Activated T-cell treated with anti-CD3 and anti-CD28 coated beads, Interleukin-2, amount 50 U/mL, for 48 hours (primary cell): ENCODE data around the gene ITGB1BP1.
"Not testable (repeated sequence)": the region's sequence is repeated elsewhere in the genome, so short reads cannot be mapped to it uniquely, and the experiment has no call there.

Experiments used
- DNase-seq, 2 experiments: peaks; one replicate each; pipeline ENCODE4 v3.0.0-alpha.2; 2020

ITGB1BP1 gene

DNA sequence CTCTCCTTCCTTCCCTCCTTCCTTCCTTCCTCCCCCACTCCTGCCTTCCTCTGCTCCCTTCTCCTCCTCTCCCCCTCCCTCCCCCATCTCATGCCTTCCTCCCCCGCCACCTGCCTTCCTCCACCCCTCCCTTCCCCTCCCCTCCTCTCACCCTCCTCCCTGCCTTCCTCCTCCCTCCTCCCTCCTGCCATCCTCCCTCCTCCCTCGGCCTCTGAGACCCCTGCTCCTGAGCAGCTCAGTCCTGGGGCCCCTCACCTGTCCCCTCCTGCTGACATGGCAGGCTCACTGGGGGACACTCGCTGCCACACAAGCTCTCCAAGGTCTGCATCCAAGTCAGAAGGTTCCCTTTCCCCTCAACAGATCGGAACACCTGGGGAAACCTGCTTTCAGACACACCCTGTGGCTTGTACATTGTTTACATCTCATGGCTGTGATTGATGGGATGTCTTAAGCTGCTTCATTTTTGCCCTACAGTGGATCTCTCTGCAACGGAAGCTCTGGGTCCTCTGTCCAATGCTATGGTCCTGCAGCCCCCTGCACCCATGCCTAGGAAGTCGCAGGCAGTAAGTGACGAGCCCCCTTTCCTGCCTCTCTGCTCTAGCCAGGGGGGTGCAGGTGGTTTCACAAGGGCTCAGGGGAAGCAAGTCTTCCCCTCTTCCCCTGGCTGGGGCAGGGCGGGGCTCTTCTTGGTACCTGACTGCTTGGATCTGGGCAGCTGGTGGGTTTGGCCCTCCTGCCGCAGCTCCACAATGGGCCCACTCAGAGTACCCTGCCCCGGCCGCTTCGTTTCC, 22.9 kb downstream of the ITGB1BP1 start:
- no peak for DNase-seq

GRCh38 chr2:9398881-9399780, 24.2 kb downstream of the ITGB1BP1 start:
- no peak for DNase-seq

- not testable (repeated sequence) for DNase-seq
Observed at GRCh38 chr2:9398251-9398650, 25.1 kb downstream of the ITGB1BP1 start.

DNA sequence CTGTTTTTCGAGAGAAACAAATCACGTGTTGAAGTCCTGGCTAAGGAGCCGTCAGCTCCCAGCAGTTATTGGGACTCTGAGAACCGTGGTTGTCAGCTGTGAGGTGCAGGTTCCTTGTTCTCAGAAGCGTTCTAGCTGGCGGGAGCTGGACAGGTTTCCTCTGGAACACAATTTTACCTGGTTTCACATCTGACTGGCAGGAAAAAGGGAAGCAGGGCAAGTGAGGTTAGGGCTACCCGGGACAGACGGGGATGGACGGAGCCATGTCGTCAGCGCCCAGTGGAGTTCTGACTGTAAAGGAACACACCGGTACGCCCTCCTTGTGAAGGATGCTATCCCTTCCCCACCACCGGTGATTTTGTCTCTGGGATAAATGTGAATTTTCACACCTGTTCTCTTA, 26.1 kb downstream of the ITGB1BP1 start:
- no peak for DNase-seq

DNA sequence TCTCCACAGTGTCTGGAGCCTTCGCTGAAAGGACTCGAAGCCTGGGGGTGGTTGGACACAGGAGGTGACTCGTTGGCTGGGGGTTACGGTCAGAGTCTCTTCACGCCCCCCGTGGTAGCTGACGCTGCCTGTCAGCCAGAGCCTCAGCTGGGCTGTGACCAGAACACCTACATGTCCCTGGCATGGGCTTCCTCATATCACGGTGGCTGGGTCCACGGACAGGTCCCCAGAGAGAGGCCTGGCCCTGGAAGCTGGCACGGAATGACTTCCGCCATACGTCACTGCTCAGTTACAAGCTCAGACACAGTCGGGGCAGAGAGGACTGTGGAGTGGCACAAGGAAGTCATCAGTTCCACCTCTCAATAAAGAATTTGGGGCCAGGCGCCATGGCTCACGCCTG, 28.5 kb downstream of the ITGB1BP1 start:
- DNase-seq = no peak

DNA sequence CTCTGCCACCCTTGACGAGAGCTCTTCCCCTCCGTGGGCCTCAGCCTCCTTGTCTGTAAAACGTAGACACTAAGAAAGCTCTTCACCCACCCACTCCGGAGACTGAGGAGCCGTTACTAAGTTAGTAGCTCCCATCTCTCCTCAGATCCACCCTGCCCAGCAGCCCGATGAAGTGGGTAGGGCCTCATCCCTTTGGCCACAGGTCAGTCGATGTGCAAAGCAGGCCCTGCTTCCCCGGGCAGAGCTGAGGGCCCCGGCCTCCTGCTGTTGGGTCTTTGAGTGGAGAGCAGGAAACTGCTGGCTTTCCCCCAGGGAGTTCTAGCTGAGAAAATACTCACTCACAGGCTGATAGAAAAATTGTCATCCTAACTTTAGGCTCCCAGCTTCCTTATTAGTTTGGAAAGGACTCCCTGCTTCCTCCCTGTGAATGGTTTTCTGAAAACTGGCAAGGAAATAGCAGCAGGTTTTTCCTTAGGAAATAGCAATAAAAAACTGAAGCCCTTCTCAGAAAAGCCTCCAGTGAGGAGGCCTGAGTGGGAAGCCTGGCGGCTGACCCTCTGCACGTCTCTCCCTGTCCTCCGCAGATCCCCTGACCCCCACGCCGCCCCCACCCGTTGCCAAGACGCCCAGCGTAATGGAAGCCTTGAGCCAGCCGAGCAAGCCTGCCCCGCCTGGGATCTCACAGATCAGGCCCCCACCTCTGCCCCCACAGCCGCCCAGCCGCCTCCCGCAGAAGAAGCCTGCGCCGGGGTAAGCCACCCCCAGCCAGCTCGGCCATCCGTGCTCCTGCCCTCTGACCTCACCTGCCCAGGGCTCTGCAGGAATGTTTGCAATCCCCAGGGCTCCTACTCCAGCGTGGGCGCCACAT, 30.2 kb downstream of the ITGB1BP1 start:
- no peak for DNase-seq

DNA sequence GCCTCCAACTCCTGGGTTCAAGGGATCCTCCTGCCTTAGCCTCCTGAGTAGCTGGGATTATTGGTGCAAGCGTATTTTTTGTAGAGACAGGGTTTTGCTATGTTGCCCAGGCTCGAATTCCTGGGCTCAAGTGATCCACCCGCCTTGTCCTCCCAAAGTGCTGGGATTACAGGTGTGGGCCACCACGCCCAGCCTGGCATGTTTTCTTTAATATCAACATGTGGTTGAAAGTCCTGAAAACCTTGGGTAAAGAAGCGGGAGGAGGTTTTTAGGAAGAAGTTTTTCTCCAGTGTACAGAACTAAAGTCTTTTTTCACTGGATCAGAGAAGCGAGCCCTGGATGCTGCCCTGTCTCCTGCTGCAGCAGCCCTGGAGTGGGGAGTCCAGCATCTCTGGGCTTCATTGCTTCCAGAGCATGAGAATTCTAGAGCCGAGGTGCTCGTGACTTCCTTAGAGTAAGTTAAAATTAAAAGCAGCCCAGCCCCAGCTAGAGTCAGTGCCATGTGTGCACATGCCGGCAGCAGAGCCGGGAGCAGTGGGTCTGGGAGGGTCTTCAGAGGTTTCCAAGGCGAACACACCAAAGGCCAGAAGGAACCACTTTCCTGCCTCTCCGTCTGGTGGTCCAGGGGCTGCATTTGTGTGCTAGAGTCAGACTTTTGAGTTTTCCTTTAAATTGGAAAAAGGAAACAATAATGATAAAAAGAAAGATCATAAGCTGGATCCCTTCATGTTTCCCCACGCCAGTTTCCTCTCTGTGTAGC, 31.2 kb downstream of the ITGB1BP1 start:
- no peak for DNase-seq

DNA sequence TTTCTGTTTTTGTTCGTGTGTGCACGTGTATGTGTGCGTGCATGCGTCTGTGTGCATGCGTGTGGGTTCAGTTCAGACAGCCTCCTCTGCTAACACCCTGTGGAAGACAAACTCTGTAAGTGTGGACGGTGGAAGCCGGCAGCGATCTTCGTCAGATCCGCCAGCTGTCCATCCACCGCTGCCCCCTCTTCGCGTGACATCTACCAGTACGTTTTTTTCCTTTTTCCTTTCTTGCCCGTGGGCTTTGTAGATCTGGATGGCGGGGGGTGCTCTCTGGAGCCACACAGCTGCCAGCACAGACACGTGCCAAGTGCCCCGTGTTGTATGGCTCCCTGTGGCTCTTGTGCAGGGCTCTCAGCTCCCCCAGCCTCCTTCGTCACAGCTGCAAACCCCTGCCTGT, 32.3 kb downstream of the ITGB1BP1 start:
- DNase-seq = no peak

DNA sequence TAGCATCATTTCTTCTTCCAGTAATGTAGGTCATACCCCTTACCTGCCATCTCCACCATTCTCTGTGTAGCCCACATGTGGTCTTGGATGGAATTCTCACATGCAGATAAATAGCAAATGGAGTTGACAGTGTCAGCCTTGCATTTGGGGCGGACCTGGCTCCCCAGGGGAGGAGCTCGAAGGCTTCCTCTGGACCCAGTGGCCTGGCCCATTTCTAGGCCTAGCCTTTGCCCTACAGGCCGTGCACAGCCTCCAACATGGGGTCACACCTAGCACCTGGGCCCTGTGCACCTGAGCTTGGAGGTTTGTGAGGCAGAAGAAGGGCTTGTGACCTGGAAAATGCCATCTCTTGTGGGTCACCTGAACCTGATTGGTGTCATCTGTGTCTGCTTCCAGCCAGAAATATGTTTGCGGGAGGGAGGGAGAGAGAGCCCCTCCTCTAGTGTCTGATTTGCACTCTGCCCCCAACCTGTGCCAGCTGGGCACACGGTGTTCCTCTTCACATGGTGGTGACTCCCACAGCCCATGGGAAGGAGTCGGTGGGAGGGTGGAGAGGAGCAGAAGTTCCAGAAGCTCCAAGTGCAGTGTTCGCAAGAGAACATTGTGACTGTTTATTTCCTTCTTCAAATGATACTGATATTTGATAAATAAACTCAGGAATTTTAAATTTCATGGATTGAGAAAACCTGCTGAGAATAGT, 33.0 kb downstream of the ITGB1BP1 start:
- no peak for DNase-seq

DNA sequence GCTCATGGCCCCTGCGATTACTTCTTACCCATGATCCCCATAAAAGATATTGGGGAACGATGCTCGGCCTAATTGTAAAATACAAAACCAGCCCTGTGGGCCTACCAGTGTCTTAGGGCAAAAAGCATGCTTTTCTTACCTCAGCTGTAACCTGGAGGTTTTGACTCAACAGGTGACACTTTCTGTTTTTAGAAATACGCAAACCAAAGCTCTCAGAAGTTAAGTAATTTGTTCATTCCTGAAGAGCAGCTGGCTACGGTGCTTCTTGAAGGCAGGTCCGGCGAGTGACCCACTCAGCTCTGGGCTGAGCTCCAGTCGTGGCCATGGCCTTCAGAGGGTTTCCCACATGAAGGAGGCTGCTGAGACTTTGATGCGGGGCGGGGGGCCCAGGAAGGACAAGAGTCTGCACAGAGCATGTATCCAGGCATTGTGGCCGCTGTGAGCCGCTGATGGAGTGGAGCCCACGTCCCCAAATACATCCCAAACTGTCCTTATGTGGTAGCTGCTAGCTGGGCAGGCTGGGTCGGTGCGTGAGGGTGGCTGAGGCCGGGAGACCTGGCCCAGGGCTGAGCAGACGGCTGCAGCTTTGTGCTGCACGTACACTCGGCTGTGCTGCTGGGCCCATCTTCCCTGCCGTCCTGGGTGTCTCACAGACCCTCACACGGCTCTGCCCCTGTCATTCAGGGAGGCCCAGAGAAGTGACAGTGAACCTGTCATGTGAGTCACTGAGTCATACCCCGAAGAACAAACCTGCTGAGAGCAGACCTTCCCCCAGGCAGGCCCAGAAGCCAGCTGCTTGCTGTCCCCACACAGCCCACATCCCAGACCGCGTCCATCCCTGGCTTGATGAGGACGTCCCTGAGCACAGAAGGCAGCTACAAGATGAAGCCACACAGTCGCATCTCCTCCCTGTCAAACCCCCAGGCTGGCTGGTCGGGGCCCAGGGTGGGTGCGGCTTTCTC, 34.1 kb downstream of the ITGB1BP1 start:
- no peak for DNase-seq

GRCh38 chr2:9388199-9388681, 35.1 kb downstream of the ITGB1BP1 start:
- DNase-seq = no peak

DNA sequence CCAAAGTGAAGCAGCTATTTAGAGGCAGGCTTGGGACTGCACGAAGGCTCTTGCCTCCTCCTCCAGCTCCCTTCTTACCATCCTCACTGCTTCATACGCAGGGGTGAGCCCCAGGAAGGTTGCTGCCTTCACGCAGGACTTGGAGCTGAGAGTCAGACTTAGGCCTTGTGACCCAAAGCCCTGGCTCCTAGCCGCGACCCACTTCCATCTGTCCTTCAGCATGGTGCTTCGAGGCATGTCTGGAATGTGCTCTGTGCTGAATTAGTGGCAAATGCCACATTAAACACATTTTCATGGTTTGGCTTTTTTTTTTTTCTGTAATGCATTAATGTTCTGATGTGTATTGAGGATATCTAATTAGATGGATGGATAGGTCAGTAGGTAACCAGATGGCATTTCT, 37.5 kb downstream of the ITGB1BP1 start:
- no peak for DNase-seq

GRCh38 chr2:9384521-9384920, 38.8 kb downstream of the ITGB1BP1 start:
- no peak for DNase-seq

DNA sequence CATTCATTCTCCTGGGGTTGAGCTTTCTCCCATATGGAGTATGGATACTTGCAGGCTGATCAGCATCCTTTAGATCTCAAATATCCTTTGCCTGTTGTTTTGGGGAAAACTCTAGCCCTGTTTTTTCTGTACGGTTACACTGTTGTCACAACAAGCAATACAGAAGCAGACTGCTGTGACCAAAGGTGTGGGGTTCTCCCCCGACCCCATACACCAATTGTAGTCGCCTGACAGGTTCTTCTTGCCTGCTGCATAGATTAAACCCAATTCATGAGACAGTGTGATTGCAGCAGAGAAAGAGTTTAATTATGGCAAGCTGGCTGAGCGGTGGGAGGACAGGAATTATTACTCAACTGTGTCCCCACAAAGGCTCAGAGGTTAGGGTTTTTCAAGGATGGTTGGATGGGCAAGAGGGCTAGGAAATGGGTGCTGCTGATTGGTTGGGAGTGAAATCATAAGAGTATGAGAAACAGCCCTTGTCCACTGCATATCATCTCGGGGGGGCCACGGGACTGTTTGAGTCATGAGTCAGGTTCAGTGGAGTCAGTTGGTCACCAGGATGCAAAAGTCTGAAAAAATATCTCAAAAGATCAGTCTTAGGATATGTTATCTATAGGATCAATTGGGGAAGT, 40.6 kb downstream of the ITGB1BP1 start:
- no peak for DNase-seq

DNA sequence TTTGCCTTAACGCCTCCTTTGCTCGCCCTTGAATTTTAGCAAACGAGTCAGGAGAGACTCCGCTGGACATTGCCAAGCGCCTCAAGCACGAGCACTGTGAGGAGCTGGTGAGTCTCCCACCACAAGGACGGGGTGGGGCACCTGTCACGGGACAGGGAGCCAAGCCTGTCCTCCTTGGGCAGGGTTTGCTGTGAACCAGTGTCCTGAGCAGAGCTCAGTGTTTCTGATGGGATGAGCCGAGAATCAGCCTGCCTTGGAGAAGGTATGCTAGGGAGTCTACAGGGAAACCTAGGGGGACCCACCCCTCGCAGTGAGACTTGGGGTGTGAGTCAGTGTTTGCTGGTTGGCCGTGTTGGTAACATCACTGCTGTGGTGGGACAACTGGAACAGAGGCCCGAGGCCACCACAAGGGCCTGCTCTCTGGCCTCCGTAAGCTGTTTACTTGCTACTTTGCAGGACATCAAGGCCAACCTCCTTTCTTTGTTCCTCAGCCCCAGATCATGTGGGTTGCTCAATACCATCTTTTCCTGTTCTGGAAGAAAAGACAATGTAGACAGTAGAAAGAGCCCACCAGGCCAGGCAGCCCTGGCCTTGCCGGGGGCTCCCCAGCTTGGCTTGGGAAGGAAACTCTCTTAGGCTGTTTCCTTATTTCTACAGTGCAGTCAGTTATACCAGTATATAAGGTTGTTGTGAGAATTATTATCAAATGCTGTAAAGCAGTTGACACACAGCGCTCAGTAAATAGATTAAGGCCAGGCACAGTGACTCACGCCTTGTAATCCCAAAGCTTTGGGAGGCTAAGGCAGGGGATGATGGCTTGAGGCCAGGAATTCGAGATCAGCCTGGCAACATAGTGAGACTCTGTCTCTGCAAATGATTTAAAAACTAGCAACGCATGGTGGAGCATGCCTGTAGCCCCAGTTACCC, 42.4 kb downstream of the ITGB1BP1 start:
- DNase-seq = no peak

GRCh38 chr2:9379391-9379755, 44.0 kb downstream of the ITGB1BP1 start:
- no peak for DNase-seq

DNA sequence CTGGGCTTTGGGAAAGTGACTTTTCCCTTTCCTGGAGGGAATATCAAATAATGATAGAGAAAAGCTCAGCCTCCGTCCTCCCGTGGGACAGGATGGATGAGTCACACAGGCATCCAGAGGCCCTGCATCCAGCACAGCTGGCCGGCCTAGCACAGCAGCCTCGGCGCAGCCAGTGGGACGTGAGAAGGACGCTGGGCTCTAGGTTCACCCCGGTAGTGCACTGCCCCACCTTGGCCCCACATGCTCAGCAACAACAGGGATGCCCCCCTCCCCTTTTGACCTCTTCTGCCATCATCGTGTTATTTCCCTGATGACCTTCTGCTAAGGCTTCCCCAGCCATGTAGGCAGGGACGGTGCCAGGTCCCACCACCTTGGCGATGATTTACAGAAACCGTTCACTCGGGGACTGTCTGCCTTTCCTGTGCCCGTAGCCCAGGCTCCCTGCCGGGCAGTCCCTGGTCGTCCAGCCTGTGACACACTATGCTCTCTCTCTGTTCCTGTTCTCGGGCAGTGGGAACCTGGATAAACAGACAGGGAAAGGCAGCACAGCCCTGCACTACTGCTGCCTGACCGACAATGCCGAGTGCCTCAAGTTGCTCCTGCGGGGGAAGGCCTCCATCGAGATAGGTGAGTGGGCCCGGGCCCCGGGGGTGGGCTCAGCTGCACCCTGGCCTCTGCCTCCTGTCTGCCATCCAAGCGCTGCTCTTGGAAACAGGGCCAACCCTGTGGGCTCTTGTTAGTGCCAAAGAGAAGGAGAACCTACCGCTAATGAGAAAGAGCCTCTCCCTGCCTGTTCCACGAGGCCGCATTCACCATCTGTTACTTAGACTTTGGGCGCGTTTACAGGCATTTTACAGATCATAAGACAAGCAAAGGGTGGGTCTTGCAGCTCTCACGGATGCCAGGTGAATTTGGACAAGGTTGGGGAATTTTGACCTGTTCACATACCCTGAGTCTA, 44.6 kb downstream of the ITGB1BP1 start:
- no peak for DNase-seq
